OCI-LY1 (cell line): Measurements from ENCODE around the gene GPR37L1.

Experiments
- CTCF ChIP-seq: fragments of 200-600 bp; sonication (generic), shearing (Covaris generic); IDR thresholded peaks from 2 replicates; pipeline ENCODE4 v1.5.1; 2017; ENCODE audit warnings: mild to moderate bottlenecking, antibody characterized with exemption, low read length, moderate library complexity, mixed read lengths
- EZH2 ChIP-seq: fragments of 200-600 bp; sonication (generic), shearing (Covaris generic); IDR thresholded peaks from 2 replicates; pipeline ENCODE4 v1.8.0; 2017; ENCODE audit warnings: borderline replicate concordance, mixed run types, mild to moderate bottlenecking, antibody characterized with exemption, low read length, moderate library complexity, mixed read lengths

- TF ChIP-seq CTCF = no peak
- no peak for TF ChIP-seq EZH2
These were observed 18.6 kb upstream of the GPR37L1 start for GRCh38 chr1:202104073-202104472.
